Right ventricle myocardium inferior (tissue), 1 donor: Measurements from ENCODE around the gene PNP. TPM values are rescaled to one million over a fixed set of nuclear protein-coding genes. Genes with fewer than 3 reads are reported as not detected.
"Not testable (repeated sequence)": the region's sequence is repeated elsewhere in the genome, so short reads cannot be mapped to it uniquely, and the experiment has no call there.

ENCODE experiments used
- ATAC-seq: fragments of 200-7000 bp; cut with Tn5 transposase; one replicate; pipeline ENCODE4 v1.9.1; 2020; ENCODE audit warnings: mild to moderate bottlenecking, moderate library complexity
- DNase-seq: peaks from one replicate; pipeline ENCODE4 v3.0.0; 2021; ENCODE audit errors: missing footprints
- intact Hi-C: fragments of 100-400 bp; cut with DNase I; formaldehyde crosslinking; loops from one replicate; pipeline ENCODE4 v1.11.0; 2022
- total RNA-seq: library from RNA; stranded (reverse); fragmentation: NEBNext Ultra II Directional; extraction: Animal tissue kit (Norgen Biotek cat#: 25700); gene quantifications from one replicate; pipeline ENCODE4 v1.2.1, GENCODE V29; 2021
- donor health status: DM: no; HTN: yes; CAD: no; lungs with severe emphysema.

The PNP gene
- total RNA-seq, 1 donor from 2014 or later = 7.6 TPM

DNA sequence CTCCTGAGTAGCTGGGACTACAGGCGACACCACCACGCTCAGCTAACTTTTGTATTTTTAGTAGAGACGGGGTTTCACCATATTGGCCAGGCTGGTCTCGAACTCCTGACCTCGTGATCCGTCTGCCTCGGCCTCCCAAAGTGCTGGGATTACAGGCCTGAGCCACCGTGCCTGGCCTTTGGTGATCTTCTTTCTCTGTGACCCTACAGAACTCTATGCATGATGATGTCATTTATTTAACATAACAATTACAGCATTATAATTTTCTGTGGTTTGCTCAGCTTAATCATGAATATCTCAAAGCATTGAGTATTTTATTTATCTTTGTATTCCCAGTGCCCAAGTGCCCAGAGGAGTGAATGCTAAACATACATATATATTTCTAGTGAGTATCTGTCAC lies 16.4 kb upstream of the PNP start:
- ATAC-seq, DNase-seq, intact Hi-C loops: not testable (repeated sequence)

DNA sequence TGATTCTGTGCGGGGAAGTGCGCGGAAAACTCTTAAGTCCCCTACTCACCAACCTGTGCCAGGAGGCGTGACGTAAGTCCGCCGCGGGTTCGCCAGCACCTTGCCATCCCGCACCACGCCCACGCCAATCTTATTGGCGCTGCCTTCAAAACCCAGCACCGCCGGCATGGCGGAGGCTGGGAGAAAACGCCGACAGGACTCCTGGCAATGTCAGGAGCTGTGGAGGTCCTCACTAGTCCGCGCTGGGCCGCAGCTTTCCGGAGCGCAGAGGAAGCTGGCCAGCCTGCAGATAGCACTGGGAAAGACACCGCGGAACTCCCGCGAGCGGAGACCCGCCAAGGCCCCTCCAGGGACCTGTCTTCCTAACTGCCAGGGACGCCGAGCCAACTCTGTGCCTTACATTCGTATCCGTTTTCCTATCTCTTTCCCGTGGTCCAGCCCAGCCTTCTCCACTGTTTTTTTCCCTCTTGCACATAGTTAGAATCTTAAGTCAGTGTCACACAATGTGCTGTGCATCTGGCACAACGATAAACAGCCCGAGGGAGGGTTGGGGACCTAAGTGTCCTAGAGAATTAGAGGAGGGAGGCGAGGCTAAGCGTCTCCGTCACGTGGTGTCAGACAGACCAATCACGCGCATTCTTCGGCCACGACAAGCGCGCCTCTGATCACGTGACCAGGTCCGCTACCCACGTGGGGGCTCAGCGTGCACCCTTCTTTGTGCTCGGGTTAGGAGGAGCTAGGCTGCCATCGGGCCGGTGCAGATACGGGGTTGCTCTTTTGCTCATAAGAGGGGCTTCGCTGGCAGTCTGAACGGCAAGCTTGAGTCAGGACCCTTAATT lies 14.5 kb upstream of the PNP start, which contains the start of the genes APEX1 and OSGEP:
TSS of gene APEX1 (plus strand) at position 711 of the 839 bp plus-strand sequence. CDS start 420 bp downstream, outside the sequence.
TSS of gene OSGEP (minus strand) at position 297 of the 839 bp plus-strand sequence. CDS start at position 168, 129 bp downstream.
- ATAC-seq (peak; percentile 97), DNase-seq (peak; percentile 99)
- intact Hi-C loops = loop anchor here (1.0 kb wide), 1 partner anchor 41 kb away; the partner anchor contains the start of gene TEP1

DNA sequence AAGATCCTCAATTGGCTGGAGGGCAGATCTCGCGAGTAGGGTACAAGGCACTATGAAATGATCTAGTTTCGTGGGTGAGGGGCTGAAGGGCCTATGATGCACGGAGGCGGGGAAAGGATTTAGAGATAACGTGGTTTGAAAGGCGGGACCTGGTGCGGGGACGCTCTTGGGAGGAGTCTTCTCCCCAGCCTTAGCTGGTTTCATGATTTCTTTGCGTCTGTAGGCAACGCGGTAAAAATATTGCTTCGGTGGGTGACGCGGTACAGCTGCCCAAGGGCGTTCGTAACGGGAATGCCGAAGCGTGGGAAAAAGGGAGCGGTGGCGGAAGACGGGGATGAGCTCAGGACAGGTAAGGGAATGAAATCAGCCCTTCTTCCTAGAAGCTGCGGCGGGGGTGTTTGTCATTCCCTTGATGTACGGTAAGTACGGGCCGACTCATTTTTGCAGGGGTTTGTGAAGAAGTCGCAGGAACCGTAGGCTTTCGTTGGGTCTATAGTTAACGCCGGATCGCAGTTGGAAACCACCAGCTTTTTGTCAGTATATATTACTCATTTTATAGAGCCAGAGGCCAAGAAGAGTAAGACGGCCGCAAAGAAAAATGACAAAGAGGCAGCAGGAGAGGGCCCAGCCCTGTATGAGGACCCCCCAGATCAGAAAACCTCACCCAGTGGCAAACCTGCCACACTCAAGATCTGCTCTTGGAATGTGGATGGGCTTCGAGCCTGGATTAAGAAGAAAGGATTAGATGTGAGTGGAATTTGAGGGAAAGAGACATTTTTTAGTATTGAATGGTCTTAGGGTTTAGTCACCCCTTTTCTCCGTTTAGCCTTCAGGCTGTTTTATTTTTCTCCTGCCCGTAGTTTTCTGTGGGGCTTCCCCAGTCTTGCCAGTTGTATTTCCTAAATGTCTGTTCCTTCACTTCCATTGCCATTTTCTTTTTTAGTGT lies 13.6 kb upstream of the PNP start:
- ATAC-seq (peak; percentile 45), DNase-seq (no peak)
- intact Hi-C loops = no loop called here

DNA sequence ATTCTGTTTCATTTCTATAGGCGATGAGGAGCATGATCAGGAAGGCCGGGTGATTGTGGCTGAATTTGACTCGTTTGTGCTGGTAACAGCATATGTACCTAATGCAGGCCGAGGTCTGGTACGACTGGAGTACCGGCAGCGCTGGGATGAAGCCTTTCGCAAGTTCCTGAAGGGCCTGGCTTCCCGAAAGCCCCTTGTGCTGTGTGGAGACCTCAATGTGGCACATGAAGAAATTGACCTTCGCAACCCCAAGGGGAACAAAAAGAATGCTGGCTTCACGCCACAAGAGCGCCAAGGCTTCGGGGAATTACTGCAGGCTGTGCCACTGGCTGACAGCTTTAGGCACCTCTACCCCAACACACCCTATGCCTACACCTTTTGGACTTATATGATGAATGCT lies 12.2 kb upstream of the PNP start:
- DNase-seq (no peak), ATAC-seq (no peak)
- intact Hi-C loops = no loop called here

DNA sequence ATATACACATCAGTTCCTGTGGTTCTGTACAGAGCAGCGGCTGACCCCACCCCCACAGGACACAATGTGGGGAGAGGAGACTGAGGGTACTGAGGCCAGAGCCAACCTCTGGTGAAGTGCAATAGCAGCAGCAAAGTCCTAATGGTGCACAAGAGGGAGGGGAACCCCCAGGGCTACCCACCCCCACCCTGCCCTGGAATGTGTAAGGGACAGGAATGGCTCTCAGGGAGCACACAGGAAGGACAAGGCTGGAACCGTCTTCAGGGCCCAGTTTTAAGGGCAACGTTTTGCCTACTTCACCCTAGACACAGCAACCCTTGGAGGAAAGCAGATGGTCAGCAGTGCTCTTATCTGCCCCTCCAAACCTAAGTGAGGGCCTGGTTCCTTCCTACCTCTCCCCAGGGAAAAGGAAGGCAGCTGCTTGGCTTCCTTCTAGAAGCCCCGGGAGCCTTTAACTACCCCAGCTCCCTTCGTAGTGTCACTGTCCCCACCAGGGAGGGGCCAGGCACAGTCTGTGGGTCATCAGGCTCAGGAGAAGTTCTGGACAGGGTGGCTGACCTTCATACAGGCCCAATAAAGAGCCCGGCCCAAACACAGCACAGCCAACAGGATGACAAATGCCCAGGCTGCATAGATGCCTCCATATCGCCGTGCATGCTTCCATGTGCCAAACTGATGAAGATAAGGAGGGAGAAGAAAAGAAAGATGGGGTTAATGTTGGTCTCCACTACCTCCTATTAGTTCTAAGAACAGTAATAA lies 11.0 kb upstream of the PNP start:
- DNase-seq = no peak
- intact Hi-C loops = no loop called here
- ATAC-seq = no peak

DNA sequence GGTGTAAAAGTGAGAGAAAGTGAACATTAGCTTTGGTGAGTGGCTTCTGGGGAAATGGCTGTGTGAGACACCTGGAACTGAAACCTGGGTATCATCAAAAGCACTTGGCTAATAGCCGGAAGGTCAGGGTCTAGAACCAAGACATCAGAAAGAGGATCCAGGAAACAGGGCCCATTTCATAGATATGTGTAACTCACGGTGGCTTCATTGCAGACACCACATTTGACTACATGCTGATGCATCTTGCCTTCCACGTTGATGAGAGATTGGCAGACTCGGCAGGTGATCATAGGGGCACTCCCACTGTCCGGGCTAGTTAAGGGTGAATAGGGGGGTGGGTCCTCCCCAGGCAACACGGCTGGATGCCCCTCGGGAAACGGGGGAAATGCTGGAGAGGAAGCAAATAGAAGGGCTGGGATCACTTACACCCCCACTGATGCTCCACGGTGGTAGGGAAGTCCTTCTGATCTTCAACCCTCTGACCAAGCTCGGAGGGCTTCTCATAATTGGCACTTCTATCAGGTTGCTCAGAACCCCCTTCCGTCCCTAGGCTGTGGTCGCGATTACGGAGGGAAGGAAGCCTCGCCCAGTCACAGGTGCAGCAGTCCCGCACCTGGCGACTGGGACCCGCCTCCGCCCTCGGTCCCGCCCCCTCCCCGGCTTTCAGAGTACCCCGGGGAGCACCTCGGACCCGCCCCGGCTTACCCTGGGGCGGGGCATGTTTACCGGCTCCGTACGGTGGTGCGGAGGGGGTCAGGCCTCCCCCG lies 8.6 kb upstream of the PNP start:
- intact Hi-C loops = loop anchor here (2.0 to 5.0 kb wide), 4 partner anchors 118 to 222 kb away; partner anchors contain the start of genes CCNB1IP1, PARP2 and RNASE4
- ATAC-seq (peak; percentile 0), DNase-seq (no peak)

DNA sequence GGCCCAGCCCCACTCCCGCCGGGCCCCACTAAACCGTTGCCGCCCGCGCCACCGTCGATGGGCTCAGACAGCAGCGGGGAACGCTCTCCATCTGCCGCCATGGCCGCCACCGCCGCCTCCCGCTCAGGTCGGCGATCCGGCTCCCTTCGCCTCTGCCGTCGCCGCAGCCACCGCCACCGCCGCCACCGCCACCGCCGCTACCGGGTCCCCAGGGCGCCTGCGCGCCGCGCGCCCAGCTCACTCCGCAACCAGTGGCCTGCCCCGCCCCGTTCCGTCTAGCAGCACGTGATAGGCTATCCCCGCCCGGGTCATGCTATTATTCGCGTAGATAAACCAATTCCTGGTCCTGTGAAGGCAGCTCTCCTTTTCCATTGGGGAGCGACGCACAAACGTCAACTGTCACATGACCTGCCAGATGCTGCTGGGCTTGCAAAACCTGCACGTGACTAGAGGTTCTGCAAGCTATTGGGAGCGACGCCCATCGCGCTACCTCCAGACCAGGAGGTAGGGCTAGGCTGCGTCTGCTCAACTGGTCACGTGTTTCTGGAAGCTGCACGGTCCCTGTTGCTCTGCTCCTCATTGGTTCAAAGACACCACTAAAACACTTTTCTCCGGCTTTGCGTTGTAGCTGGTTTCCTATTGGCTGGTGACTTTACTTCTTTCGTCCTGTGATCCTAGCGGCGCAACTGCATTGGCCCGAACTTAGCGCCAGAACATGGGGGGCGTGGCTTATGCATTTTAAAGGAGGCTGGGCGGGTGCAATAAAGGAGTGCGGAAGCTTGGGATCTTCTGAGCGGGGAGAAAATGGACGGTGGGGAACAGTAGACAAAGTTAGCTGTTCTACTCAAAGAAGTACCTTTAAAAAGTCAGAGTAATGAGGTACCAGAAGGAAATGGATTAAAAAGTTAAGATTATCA lies 7.7 kb upstream of the PNP start, which contains the start of gene PIP4P1:
TSS of gene PIP4P1 (minus strand) at position 210 of the 917 bp plus-strand sequence. CDS start at position 101, 109 bp downstream.
- peak; percentile 100 for DNase-seq
- intact Hi-C loops = loop anchor here (2.0 to 5.0 kb wide), 4 partner anchors 119 to 221 kb away; partner anchors contain the start of genes CCNB1IP1, PARP2 and RNASE4
- ATAC-seq = peak; percentile 98

DNA sequence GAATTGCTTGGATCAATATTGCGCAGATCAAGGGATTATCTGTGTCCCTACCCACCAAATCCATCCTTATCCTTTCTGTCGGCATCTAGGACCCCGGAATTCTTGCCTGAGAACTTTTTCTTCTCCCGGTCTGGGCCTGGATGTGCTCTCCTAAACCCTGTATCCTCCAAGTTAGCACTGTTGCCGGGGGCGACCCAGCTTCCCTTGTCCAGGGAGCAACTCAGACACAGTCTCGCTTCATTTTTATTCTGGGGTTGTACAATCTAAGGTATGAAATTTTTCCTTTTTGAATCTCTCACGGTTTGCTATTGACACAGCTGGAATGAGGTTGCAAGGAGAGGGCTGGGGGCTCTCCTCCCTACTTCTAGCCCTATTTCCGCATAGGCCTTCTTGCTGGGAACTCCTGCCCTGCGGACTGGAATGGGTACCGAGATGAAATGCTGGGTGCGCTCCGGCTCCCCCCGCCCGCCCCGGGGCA lies 403 bp upstream of the PNP start:
- no peak for ATAC-seq
- intact Hi-C loops = no loop called here
- no peak for DNase-seq

DNA sequence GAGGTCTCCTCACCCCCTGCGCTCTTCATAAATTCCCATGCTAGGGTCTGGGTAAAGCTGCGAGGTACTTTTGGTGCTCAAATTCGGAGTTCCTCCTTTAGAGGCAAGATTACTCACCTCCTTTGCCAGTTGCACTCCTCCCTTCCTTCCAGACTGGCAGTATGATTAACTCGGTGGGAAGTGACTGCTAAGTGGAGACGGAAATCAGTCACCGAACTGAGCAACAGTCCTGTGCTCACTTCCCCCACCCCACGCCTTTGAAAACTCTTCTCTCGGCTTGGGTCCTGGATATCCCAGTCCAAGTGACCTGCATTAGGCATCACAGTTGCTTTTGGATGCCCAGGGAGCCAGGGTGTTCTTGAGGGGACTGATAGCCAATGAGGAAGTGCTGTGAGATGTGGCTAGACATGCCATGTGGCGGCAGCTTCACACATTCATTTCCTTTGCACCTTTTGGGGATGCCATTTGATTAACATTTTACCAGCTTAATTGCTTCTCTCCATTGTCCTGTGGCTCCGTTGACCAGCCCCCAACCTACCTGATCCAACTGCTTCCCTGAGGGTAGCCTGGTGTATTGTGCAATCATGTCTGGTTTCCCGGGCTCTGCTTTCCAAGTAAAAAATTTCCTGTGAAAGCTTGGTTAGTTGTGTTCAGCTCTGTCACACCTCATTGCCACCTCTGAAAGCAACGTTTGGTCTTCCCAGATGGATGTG lies 840 bp downstream of the PNP start:
- DNase-seq (no peak), ATAC-seq (peak; percentile 56)
- intact Hi-C loops = no loop called here

DNA sequence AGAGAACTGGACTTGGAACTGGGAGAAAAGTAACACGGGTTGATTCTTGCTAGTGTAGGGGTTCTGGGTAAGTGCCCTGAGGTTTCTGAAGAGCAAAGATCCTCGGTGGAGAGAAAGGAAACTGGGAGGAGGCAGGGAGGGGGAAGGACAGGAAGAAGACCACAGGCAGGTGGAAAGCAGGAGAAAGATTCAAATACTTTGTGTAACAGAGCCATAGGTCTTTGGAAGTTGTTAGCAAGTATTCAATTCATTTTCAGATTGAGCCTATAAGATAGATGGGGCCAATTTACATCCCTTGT lies 1.3 kb downstream of the PNP start:
- DNase-seq = no peak
- no peak for ATAC-seq
- intact Hi-C loops = no loop called here

DNA sequence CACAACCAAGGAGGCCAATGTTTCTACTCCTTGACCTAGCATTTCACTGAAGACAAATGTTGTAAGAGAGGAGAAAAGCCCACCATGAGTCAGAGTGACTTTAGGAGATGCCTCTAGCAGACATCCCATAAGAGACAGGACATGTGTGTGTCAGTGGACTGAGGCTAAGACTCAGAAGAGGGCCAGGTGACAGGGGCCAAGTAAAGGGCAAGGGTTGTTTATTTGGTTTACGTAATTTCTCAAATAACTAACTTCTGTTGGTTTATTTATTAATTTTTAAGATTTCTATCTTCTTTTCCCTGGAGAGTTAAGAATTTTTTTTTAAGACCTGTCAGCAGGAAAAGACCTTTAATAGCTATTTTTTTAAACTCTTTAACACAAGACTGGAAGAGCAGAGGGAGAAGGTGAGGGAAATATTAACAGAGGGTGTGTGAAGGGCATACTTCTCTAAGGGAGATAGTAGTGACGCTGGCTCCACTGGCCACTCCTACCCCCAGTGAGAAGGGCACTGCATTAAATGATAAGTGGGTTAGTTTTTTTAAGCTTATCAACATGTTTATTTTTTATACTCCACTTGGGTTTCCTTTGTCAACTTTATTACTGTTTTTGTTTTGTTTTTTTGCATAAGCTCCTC lies 3.4 kb downstream of the PNP start:
- ATAC-seq = no peak
- DNase-seq = no peak
- intact Hi-C loops = no loop called here

DNA sequence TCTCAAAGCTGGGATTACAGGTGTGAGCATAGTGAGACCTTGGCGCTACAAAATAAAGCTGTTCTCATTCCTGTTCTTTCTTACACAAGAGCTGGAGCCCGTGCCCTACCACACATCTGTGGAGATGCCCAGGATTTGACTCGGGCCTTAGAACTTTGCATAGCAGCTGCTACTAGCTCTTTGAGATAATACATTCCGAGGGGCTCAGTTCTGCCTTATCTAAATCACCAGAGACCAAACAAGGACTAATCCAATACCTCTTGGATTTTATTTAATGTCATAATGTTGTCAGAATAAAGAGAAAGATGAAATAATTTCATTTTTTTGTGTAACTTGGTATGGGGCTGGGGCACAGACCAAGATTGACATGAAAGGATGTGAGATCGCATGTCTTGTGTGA lies 7.6 kb downstream of the PNP start:
- DNase-seq = no peak
- ATAC-seq = no peak
- intact Hi-C loops = no loop called here

DNA sequence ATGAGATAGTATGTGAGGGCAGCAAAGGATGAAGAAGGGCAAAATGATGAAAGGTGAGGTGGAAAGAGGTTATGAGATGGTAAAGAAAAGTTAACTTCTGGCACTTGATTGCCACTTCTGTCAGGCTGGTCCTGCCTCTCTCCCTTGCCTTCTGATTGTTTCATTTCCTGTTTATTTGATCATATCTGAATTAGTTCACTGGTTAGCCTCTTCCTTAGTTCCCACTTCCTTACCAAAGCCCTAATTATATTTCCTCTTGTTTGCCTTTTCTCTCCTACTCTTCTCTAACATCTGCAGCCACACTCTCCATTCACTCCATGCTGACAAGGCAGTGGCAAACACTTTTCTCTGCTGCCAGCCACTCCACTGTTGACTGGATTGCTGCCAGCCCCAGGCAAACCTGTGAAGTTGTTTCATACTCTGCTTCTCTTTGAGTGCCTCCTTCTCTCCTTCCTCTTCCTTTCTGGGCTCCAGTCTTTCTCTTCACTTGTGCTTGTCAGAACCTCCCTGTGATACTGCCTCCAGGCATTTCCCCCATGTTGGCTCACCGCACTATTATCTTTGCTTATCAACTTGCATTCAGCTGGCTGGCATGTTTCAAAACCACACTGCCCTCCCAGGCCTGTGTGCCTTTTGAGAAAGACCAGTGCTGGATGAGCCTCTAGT lies 8.1 kb downstream of the PNP start:
- no peak for DNase-seq

DNA sequence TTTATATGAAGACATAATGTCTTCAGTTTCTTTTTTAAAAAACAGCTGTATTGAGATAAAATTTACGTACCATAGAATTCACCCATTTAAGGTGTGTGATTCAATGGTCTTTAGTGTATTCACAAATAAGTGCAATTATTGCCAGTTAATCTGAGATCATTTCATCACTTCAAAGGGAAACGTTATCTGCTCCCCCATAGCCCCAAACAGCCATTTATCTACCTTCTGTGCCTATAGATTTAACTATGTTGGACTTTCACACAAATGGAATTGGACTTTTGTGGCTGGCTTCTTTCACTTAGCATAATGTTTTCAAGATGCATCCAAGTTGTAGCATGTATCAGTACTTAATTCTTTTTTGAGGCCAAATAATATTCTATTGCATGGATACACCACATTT lies 9.7 kb downstream of the PNP start:
- DNase-seq = no peak
- intact Hi-C loops = no loop called here
- no peak for ATAC-seq

More for the DNA sequence above, 8.1 kb downstream of the PNP start:
- intact Hi-C loops = no loop called here
- peak; percentile 69 for ATAC-seq

DNA sequence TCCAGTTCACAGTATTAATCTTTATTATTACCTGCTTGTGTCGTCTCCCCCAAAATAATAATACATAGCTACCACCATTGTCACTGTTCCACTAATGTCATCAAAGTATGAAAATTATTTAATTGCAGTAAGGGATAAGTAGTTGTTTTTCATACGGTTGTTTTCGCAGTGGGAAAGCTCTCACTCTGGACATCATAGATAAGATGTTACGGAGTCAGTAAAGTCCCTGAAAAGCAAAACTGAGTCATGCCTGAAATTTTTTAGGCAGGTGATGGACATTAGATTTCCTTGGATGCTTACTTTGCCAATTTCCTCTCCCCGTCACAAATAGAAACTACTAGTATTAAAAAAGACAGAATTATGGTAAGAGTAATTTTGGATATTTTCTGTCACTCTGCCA lies 13.2 kb downstream of the PNP start:
- ATAC-seq = no peak
- intact Hi-C loops = no loop called here
- DNase-seq = no peak
